HL-60/S4 treated with phorbol 12-myristate 13-acetate at 8.2 ng/mL for 4 days and 3 days (cell line): ENCODE measurements around the gene PANK4.

Source experiments
- in situ Hi-C: fragments of 300-500 bp; cut with MboI; formaldehyde crosslinking; loops from 2 replicates; pipeline ENCODE4 v1.15.0; 2022; ENCODE audit warnings: low sequenced_read_pairs

PANK4 gene

DNA sequence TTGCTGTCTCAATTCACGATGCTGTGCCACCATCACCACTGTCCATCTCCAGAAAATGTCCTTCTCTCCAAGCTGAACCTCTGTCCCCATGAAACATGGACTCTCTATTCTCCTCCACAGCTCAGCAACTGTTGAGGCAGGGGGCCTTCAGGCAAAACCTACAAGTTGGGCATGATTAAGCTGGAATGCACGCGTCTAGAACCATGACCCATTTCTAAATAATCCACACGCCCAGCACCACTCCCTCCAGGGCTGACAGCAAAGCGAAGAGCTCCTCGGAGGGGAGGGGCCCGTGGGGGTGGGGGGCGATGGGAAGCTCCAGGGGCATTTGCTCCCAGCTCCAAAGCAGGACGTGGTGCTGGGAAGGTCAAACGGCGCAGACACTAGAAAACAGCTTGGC lies 7.0 kb upstream of the PANK4 start:
- in situ Hi-C loops: loop anchor here (25.0 kb wide), 1 partner anchor 346 kb away; the partner anchor contains the start of gene FAAP20

DNA sequence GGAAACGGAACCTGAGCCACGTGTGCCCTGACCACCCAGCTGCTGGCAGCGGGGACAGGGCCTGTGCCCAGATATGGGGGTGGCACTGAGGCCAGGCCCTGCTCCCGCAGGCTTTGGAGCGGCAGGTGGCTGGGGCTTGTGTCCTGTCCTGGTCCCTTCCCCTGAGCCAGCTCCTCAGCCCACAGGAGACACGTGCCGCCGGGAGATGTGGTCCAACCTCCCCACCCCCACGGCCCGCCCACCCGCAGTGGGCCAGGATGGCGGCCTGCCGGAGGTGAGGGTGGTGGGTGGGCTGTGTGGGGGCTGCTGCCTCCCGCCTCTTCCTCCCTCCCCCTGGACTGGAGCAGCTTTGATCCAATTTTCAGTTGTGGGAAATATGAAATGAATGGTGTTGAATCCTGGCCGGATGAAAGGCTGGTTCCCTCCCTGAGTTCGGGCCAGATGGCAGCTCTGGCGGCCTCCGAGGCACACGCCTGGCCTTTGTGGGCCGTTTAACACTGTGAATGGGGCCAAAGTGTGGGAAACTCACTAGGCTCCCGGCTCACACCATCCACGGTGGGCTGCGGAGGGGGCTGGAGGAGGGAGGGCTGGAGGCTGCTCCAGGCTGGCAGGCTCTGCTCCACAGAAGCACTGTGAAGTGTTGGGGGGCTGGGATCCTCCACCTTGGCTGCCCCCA lies 6.2 kb upstream of the PANK4 start:
- in situ Hi-C loops: loop anchor here (25.0 kb wide), 1 partner anchor 345 kb away; the partner anchor contains the start of gene FAAP20

DNA sequence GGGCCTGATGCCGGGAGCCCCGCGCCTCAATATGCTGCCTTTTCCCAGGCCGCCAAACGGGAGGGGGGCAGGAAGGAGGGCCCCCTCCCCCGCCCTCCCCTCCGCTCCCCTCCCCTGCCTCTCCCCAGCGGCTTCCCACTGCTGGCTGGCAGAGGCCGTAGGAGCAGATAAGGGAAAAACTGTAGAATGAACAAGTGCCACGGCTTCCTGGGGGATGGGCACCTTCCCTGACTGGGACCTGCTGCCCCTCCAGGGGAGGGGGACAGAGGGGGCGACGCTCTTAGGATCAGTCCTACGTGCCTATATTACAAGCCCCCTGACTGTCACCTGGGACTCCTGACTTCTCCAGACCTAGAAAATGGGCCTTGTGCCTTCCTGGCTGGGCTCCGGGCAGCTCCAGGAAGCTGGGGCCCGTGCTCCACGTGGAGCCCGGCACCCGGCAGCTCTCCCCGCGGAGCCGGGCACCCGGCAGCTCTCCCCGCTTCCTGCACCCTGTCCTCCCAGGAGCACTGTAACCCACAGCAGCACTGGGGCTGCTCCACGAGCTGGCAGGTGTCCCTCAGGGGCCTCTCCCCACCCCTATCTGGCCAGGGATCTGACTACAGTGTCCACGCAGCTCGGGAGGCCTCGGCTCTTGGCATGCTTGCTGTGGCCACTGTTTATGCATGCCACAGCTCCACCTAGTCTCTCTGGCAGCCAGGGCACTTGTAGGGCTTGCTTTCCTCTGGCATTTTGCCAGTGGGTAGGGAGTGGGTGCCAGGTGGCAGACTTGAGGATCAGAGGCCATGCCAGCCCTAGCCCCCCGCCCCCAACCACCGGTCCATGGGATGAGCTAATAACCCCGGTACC lies 4.3 kb upstream of the PANK4 start:
- in situ Hi-C loops: loop anchor here (25.0 kb wide), 1 partner anchor 343 kb away; the partner anchor contains the start of gene FAAP20

DNA sequence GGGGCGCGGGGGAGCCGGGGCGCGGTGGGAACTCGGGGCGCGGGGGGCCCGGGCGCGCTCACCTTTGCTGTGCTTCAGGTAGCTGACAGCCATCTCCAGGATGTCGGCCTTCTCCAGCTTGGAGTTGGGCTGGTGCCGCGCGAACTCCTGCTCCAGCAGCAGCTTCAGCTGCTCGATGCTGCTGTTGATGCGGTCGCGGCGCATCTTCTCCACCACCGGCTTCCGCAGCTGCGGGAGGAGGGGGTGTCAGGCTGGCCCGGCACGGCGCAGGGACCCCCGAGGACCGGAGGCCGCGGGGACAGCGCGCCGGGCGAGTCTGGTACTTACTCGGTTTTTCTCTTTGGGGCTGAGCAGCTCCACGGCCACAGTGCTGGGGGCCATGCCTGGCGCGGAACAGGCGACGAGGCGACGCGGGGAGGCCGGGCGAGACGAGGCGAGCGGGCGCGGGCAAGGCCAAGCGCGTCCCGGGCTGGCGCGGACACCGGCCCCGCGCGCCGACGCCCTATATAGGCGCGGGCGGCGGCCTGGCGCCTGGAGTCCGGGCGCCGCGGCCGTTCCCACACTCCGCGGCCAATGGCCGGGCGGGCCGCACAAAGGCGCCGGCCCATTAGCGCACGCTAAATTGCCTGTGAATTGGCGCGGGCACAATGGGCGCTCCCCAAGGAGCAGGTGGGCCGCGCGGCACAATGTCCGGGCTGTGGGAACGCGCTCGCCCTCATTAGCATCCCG lies 3.6 kb upstream of the PANK4 start, which contains the start of gene HES5:
Gene HES5, minus strand, starts transcription at position 480 of the 729 bp plus-strand sequence. Its CDS starts 99 bp downstream, at position 381.
- in situ Hi-C loops: loop anchor here (25.0 kb wide), 1 partner anchor 343 kb away; the partner anchor contains the start of gene FAAP20

DNA sequence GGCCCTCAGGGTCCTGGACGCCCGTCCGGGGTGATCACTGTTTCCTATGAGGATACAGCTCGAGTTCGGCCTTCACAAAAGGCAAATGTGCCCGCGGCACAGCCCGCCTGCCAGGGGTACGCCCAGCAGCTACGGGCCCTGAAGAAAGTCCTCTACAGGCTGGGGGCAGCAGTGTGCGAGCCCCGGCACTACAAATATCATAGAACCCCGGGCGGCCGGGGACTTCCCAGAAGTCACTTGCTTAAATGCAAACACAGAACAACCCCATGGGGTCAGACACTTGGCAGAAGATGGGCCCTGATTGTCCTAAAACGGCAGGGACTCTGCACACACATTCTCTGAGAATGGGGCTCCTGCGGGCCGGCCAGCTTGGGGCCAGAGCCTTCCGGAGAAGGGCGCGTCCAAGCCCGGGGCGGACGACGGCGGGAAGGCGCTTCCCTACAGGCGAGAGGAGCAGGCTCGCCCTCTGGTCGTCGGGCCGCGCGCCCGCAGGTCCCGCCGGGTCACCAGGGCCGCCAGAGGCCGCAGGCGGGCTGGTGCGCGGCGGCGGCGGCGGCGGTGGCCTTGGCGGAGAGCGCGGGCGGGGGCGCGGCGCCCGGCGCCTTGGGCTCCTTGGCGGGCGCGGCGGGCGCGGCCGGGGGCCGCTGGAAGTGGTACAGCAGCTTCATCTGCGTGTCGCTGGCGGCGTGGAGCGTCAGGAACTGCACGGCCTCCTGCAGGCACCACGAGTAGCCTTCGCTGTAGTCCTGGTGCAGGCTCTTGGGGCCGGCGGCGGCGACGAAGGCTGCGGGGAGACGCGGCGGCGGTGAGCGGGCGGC lies 2.8 kb upstream of the PANK4 start:
- in situ Hi-C loops: loop anchor here (25.0 kb wide), 1 partner anchor 342 kb away; the partner anchor contains the start of gene FAAP20

DNA sequence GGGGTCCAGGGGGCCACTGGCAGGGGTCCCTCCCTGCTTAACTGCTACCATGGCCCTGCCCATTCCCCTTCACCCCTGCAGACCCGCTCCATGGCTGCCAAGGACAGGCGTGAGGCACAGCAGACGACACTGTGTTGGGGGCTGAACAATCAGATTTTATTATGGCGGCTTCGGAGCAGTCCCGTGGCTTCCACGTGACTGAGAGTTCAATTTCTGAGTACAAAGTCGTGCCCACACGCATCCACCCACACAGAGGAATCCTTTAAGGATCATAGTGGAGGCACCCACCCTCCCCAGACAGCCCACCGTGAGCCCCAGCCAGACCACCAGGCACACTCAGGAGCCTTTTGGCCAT lies 2.2 kb upstream of the PANK4 start:
- in situ Hi-C loops: loop anchor here (25.0 kb wide), 1 partner anchor 341 kb away; the partner anchor contains the start of gene FAAP20

DNA sequence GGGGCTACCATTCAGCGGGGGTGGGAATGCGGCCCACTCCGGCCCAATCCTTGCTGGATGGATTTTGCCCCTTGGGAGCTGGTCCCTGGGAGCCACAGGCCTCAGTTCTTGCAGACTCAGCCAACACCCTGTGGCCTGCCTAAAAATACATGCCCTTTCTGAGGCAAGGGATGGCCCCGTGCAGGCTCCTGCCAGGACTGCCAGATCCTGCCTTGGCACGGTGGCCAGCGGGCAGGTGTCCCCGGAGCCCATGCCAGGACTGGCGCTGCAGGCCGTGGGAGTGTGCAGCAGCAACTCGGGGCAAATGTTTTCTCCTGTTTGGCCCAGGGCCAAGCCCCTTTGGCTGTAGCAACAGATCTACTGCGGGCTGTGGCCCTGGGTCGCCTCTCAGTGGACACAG lies 1.6 kb upstream of the PANK4 start:
- in situ Hi-C loops: loop anchor here (25.0 kb wide), 1 partner anchor 341 kb away; the partner anchor contains the start of gene FAAP20

DNA sequence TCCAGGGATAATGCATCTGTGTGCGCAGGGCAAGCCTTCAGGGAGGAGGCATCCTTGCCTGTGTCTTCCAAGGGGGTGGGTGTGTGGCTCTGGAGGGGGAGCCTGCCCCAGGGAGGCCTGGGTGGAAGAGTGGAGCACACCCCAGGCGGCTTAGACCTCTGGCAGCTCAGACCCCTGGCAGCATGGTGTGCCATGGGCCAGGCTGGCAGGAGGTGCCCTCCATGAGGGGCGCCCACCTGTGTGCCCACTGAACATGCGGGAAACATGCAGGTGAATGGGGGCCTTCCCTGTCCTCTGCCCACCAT lies 1.1 kb upstream of the PANK4 start:
- in situ Hi-C loops: loop anchor here (25.0 kb wide), 1 partner anchor 340 kb away; the partner anchor contains the start of gene FAAP20

DNA sequence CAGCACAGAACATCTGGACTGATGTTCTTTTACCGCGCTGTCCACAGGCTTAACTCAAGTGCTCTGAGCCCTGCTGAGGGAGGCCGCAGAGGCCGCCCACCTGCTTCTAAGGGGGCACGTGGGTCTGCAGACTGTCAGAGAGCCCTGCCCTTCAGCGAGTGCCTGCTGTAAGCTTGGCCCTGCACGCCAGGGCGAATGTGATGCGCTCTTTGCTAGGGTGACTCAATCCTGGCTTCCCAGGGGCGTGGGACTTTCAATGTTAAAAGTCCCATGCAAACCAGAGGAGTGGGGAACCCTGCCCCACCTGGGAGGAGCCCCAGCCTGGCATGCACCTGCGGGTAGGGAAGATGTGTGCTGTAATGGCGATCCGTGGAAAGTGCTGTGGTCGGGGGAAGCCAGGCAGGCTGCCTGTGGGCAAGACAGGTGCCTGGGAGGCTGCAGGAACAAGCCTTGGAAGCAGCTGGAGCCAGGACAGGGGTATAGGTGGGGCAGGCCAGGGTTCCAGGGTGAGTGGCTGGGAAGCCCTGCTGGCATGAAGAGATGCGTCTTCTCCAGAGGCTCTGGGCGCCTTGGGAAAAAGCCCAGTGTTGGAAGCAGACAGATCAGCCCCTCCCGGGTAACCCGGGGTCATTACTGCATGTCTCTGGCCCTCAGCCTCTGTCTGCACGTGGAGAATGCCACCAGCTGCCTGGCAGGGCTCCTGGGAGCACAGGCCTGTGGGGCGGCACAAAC lies 594 bp upstream of the PANK4 start:
- in situ Hi-C loops: loop anchor here (25.0 kb wide), 1 partner anchor 340 kb away; the partner anchor contains the start of gene FAAP20

DNA sequence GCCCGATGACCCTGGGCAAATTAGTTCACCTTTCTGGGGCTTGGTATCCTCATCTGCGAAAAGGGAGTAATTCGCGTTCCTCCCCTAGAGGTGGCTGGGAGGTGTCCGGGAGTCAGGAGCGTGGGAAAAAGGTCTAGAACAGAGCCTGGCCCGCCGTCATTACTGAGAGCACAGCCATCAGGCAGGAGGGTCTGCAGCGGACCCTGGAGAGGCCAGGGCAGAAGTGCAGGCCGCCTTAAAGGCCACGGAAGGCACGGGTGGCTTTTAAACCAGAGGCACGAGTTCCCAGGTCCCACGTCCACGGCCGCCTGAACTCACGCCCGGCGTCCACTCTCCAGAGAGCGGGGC lies 850 bp downstream of the PANK4 start:
- in situ Hi-C loops: loop anchor here (25.0 kb wide), 1 partner anchor 338 kb away; the partner anchor contains the start of gene FAAP20

DNA sequence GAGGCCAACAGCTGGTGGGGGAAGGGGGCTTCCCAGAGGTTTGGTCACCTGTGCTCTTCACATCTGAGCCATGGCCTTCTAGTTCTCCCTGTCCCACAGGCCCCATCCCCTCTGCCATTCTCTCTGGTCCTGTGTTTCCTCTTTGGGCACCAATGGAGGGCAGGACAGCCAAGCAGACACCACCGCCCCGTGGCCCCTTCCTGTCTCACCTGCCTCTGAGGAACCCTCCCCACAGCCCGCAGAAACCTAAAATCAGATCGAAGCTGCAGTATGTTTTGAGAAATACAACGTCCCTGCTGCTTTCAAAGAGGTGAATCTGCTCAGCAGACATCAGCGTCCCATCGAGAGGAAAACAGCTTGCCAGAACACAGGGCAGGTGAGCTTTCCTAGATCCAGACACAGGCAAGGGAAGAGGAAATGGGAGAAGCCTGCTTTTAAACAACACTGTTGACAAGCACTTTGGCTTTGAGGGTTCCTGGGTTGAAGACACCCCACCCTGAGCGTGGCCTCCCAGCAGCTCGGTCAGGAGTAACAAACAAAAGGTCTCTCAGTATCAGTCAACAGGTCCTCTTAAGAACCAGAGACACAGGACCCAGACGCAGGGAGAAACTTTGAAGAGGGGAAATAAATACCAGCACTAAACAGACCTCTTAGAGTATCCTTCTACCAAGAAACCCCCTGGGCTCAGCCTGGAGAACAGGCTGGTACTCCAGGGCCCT lies 2.3 kb downstream of the PANK4 start:
- in situ Hi-C loops: no loop called here

DNA sequence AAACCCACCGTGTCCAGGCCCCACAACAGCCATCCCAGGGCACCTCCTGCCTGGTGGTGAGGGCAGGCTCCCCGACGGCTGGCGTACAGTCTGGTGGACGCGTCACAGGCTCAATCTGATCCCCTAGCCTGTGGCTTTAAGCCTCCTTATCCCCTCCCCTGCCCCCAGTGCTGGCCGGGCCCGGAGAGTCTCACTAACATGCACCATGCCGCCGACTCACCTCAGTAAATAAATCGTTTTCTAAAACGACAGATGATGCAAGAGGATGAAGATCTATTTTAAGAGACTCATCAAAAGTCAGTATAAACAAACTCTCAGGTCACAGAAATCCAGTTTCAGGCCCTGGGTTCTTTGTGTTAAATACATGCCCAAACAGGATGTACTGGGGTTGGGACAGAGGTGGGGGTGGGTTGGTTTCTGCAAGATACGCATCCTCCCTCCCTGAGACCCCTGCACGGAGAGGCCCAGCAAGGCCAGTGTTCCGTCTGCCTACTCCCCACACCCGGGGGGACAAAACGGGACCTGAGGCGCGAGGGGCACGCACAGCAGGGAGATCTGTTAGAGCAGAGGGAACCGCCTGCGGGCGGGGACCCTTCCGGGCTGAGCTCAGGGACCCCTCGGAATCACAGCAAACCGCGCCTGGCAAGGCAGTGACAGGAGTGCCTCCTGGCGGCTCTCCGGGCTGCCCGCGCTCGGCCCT lies 3.1 kb downstream of the PANK4 start:
- in situ Hi-C loops: no loop called here

DNA sequence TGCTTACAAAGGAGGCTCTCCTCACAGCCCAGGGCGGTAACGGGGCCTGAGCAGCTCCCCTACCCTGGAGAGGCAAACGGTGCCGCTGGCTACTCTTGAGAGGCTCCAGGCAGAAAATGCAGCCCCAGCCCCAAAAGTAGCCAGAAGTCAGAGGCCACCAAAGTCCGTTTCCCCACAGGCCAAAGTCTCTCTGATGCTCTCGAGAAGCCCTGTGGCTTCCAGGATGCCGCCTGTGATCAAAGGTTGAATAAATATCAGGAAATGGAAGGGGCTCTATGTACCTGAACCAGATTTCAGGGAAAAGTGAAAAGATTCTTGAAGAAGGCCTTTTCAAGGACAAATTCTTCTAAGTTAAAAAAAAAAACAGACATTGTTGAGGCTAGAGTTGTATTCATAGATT lies 4.2 kb downstream of the PANK4 start:
- in situ Hi-C loops: no loop called here

DNA sequence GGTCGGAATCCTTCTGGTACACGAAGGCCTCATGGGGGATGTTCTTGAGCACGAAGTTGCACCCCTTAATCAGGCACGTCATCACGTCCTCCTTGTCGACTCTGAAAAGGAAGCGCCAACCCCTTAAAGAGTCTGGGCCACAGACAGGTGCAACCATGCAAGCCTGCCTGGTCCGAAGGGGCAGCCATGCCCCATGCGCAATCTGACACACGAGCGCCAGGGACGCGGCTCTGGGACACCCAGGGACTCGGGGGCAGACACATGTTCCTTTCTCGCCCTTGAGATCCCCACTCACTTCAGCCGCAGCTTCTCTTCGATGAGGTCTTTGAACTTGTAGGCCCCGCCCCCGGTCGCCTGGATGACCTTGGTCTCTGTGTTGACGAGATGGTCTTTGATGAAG lies 5.6 kb downstream of the PANK4 start:
- in situ Hi-C loops: no loop called here

DNA sequence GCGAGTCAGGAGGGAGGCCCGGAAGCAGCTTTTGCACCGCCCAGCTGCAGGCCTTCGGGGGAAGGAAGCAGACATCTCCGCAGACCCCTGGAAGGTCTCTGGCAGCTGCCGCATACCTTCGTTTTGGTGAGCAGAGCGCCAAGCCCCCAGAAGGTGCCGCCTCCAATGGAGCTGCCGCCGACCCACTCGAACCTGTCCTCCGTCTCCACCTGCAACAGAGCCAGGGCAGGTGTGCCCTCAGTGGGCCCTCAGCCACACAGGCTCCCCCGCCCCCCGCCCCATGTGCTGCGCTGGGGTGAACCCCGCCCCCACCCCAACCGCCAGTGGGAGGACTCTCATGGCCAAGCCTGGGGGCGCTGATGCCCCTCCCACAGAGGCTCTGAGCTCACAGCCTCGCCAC lies 6.2 kb downstream of the PANK4 start:
- in situ Hi-C loops: no loop called here

DNA sequence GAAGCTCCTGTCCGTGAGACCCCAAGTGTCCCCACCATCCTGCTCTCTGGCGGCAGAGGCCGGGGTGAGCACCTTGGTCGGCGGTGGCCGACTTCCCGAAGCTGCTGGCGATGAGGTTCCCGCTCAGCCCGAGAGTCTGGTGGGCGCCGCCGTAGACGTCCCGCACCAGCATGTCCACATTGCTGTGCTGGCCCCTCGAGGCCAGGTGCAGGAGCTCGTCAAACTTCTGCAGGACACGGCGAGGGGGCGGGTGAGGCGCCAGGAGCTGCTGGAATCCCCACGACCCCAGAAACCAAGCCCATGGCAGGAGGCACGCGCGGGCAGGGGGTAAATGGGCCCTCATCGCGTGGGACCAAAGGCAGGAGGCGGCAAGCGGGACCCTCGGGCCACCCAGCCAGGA lies 6.7 kb downstream of the PANK4 start:
- in situ Hi-C loops: no loop called here

DNA sequence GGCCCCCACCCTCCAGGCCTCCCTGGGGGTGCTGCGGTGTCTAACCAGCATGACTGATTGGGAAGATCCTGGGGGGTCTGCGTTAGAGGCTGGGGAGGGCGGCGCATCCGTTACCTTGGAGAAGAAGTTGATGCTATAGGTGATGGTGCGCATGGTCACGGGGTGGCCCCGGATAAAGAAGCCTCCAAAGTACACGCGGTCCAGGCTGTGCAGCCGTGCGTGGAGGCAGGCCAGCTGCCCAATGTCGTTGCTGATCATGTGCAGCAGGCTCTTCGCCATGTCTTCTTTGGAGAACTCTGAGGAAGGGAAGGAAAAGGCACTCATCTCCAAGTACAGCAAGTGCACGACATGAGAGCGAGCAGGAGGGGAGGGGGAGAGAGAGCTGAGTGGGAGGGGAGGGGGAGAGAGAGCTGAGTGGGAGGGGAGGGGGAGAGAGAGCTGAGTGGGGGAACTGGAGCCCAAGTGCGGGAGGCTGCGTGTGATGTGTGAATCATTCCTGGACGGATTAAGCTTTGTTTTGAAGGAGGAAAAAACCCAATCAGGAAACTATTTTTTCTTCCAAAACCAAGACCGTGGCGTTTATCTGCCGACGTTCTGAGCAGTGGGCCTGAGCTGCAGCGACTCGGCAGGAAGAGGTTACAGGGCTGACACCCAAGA lies 7.2 kb downstream of the PANK4 start:
- in situ Hi-C loops: no loop called here

DNA sequence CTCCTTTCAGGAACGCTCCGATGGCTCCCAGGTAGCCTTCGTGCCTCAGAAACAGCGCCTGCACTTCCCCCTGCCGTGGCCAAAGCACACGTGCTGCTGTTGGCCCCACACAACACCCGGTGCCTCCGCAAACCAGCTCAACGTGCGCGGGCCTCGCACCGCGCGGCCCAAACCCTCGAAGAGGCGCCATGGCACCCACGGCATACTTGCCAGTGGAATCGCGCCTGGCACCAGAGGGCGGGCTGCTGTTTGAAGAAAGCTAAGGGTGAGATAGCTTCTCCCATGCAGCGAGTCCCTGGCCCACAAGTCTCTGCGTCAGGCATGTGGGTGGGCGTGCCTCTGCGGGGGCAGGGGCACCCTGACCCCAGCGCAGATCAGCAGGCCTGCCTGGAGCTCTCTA lies 7.9 kb downstream of the PANK4 start:
- in situ Hi-C loops: no loop called here
